ENCODE measurements around the gene ATP6V0C.

DNA sequence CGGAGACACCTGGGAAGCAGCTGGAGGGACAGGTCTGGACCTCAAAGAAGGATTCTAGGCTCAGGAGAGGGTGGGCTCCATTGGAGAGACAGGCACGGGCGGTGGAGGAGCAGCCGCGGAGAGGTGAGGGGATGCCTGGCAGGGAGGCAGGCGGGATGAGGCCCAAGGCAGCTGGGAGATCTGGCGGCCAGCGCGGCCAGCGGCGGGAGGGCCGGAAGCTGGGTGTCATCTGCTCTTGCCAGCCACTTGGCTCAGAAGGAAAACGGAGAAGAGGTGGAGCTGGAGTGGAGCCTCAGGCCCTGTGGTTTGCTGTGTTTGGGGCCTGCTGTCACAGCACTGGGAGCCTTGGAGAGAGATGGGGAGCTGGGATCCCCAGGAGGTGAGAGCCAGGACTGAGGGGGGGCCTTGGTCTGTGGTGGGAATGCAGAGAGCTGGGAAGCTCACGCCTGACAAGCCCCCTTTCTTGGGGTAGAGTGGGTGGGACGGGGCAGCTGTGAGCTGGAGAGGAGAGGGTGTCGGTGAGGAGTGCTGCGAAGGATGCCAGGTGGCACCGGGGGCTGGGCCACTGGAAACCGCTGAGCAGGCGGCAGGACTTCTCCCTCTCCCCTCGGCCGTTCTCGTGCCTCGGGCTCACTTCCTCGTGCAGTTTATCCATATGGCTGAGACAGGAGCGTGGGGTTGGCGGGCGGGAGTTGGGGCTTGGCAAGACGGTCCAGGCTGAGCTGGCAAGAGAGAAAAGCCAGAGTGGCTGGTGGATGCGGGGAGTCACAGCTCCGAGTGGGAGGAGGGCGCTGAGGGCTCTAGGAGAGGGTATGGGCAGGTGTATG, 30.8 kb upstream of the ATP6V0C start:
- no peak for TF ChIP-seq TAF1 (IDR thresholded peaks at IDR 0.05; ENCODE audit: borderline replicate concordance, insufficient read depth, low read length)
- TF ChIP-seq SIN3A (IDR thresholded peaks at IDR 0.05; ENCODE audit: borderline replicate concordance, insufficient read depth, low read length): no peak
- TF ChIP-seq POLR2AphosphoS5 (IDR thresholded peaks at IDR 0.05; ENCODE audit: low read depth, low read length): no peak

All from PFSK-1 (cell line).